SK-N-SH treated with all-trans-retinoic acid at 6 μM for 48 hours (cell line): ENCODE data around the gene ZNF490.

Source experiments
- ATAC-seq: fragments of 200-7000 bp; cut with Tn5 transposase; 3 replicates; pipeline ENCODE4 v1.9.1; 2020; ENCODE audit warnings: mild to moderate bottlenecking, moderate library complexity
- ARNTL ChIP-seq: fragments of 450-650 bp; formaldehyde crosslinking; IDR thresholded peaks from 2 replicates; pipeline ENCODE4 v1.5.0; 2020; ENCODE audit warnings: low read depth, mild to moderate bottlenecking, moderate library complexity, borderline replicate concordance
- BACH2 ChIP-seq: fragments of 250-450 bp; sonication (Bioruptor Pico); IDR thresholded peaks from 2 replicates; pipeline ENCODE4 v1.9.0; 2021; ENCODE audit warnings: mild to moderate bottlenecking, borderline replicate concordance
- CSDC2 ChIP-seq: fragments of 250-450 bp; sonication (Bioruptor Pico); IDR thresholded peaks from 2 replicates; pipeline ENCODE4 v1.5.0; 2020; ENCODE audit warnings: mild to moderate bottlenecking, moderate library complexity
- ESRRG ChIP-seq: fragments of 250-450 bp; sonication (Bioruptor Pico); IDR thresholded peaks from 2 replicates; pipeline ENCODE4 v1.6.1; 2021; ENCODE audit warnings: mild to moderate bottlenecking
- GLIS3 ChIP-seq: fragments of 250-450 bp; sonication (Bioruptor Pico); IDR thresholded peaks from 2 replicates; pipeline ENCODE4 v1.5.0; 2020; ENCODE audit warnings: mild to moderate bottlenecking, moderate library complexity
- ISL1 ChIP-seq: fragments of 250-450 bp; sonication (Bioruptor Pico); IDR thresholded peaks from 2 replicates; pipeline ENCODE4 v2.1.2; 2022; ENCODE audit warnings: mild to moderate bottlenecking, moderate library complexity
- OSR1 ChIP-seq: fragments of 250-450 bp; sonication (Bioruptor Pico); IDR thresholded peaks from 2 replicates; pipeline ENCODE4 v1.8.0; 2022; ENCODE audit warnings: moderate library complexity, mild to moderate bottlenecking, inconsistent platforms
- PPARA ChIP-seq: fragments of 250-450 bp; sonication (Bioruptor Pico); IDR thresholded peaks from 2 replicates; pipeline ENCODE4 v1.5.0; 2020; ENCODE audit warnings: mild to moderate bottlenecking, borderline replicate concordance
- RARB ChIP-seq: fragments of 250-450 bp; sonication (Bioruptor Pico); IDR thresholded peaks from 2 replicates; pipeline ENCODE4 v1.8.0; 2021; ENCODE audit warnings: mild to moderate bottlenecking, moderate library complexity
- SNAI2 ChIP-seq: fragments of 250-450 bp; sonication (Bioruptor Pico); IDR thresholded peaks from 2 replicates; pipeline ENCODE4 v1.5.0; 2020; ENCODE audit warnings: mild to moderate bottlenecking, moderate library complexity
- TCF4 ChIP-seq: fragments of 250-450 bp; sonication (Bioruptor Pico); IDR thresholded peaks from 2 replicates; pipeline ENCODE4 v1.8.0; 2021; ENCODE audit warnings: mild to moderate bottlenecking, moderate library complexity, borderline replicate concordance
- TOX ChIP-seq: fragments of 250-450 bp; sonication (Bioruptor Pico); IDR thresholded peaks from 2 replicates; pipeline ENCODE4 v1.8.0; 2021; ENCODE audit warnings: mild to moderate bottlenecking, moderate library complexity, borderline replicate concordance
- ZC3H10 ChIP-seq: fragments of 250-450 bp; sonication (Bioruptor Pico); IDR thresholded peaks from 2 replicates; pipeline ENCODE4 v1.5.1; 2021; ENCODE audit warnings: mild to moderate bottlenecking, moderate library complexity
- ZNF565 ChIP-seq: fragments of 450-650 bp; formaldehyde crosslinking; conservative IDR thresholded peaks from 2 replicates; pipeline ENCODE4 v1.5.0; 2020; ENCODE audit warnings: low read depth, mild to moderate bottlenecking, moderate library complexity
- ZNF70 ChIP-seq: fragments of 450-650 bp; formaldehyde crosslinking; IDR thresholded peaks from 2 replicates; pipeline ENCODE4 v1.5.0; 2020; ENCODE audit warnings: mild to moderate bottlenecking, moderate library complexity
- ZNF8 ChIP-seq: fragments of 450-650 bp; formaldehyde crosslinking; IDR thresholded peaks from 2 replicates; pipeline ENCODE4 v1.5.0; 2020; ENCODE audit warnings: mild to moderate bottlenecking, moderate library complexity
- TF ChIP-seq, protein P1 (sequence below): fragments of 250-450 bp; sonication (Bioruptor Pico); IDR thresholded peaks from 2 replicates; pipeline ENCODE4 v1.5.0; 2020; ENCODE audit warnings: mild to moderate bottlenecking, moderate library complexity
- TF ChIP-seq, protein P2 (sequence below): fragments of 250-450 bp; sonication (Bioruptor Pico); IDR thresholded peaks from 2 replicates; pipeline ENCODE4 v1.5.1; 2020; ENCODE audit warnings: low read depth, mild to moderate bottlenecking, moderate library complexity
- TF ChIP-seq, protein P3 (sequence below): fragments of 250-450 bp; sonication (Bioruptor Pico); IDR thresholded peaks from 2 replicates; pipeline ENCODE4 v1.8.0; 2020; ENCODE audit warnings: mild to moderate bottlenecking, moderate library complexity, borderline replicate concordance
- TF ChIP-seq, protein P4 (sequence below): fragments of 250-450 bp; sonication (Bioruptor Pico); IDR thresholded peaks from 2 replicates; pipeline ENCODE4 v1.5.1; 2021; ENCODE audit warnings: mild to moderate bottlenecking, moderate library complexity
- TF ChIP-seq, protein P5 (sequence below): fragments of 250-450 bp; sonication (Bioruptor Pico); IDR thresholded peaks from 2 replicates; pipeline ENCODE4 v1.8.0; 2021; ENCODE audit warnings: low read depth, mild to moderate bottlenecking, moderate library complexity, borderline replicate concordance

Gene ZNF490

DNA sequence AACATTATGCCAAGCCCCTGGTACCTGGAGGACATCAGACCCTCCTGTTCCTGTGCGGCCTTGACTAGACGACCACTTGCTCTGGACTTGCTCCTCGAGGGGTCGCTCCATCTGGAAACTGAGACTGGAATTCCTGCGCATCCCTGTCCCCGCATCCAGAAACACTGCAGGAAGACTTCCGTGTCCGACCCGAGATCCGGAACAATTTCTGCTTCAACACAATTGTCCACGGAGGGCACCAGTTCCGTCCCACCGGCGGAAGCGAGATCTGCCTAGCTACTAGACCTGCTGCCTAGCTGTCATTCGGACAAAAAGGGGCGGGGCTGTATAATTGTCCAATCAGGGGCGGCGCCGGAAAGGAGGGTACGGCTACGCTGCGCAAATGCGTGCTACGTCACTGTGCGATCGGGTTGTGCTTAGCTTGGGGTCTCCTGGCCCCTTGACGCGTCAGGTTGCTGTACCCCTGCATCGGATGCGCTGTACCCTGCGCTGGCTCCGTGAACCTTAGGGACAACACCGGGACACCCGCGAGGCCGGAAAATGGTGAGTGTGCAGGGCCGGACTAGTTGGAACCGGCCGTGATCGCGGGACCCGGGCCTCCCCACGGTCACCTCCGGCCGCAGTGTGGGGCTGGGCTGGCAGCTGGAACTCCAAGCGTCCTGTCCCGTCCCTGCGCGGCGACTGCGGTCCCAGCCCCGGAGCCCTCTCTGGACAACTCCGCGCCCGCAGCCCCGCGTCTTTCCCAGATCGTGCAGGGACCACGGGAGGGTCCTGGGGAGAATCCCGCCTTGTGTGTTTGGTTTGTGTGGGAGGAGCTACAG is at the start of gene ZNF490, which contains the start of gene ZNF791:
TSS of gene ZNF490 (minus strand) at position 274 of the 821 bp plus-strand sequence. CDS start at position 141, 133 bp downstream.
TSS of gene ZNF791 (plus strand) at position 381 of the 821 bp plus-strand sequence. CDS start at position 541, 160 bp downstream.
- ATAC-seq: peak; percentile 98
- TF ChIP-seq, protein P1, sequence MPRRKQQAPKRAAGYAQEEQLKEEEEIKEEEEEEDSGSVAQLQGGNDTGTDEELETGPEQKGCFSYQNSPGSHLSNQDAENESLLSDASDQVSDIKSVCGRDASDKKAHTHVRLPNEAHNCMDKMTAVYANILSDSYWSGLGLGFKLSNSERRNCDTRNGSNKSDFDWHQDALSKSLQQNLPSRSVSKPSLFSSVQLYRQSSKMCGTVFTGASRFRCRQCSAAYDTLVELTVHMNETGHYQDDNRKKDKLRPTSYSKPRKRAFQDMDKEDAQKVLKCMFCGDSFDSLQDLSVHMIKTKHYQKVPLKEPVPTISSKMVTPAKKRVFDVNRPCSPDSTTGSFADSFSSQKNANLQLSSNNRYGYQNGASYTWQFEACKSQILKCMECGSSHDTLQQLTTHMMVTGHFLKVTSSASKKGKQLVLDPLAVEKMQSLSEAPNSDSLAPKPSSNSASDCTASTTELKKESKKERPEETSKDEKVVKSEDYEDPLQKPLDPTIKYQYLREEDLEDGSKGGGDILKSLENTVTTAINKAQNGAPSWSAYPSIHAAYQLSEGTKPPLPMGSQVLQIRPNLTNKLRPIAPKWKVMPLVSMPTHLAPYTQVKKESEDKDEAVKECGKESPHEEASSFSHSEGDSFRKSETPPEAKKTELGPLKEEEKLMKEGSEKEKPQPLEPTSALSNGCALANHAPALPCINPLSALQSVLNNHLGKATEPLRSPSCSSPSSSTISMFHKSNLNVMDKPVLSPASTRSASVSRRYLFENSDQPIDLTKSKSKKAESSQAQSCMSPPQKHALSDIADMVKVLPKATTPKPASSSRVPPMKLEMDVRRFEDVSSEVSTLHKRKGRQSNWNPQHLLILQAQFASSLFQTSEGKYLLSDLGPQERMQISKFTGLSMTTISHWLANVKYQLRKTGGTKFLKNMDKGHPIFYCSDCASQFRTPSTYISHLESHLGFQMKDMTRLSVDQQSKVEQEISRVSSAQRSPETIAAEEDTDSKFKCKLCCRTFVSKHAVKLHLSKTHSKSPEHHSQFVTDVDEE (CRISPR knock-in tag): no peak
- TF ChIP-seq ISL1 (CRISPR knock-in tag) (no peak), ARNTL (CRISPR knock-in tag) (no peak), TCF4 (CRISPR knock-in tag) (no peak), ZNF565 (CRISPR knock-in tag) (no peak), PPARA (CRISPR knock-in tag) (no peak), OSR1 (CRISPR knock-in tag) (no peak), ESRRG (CRISPR knock-in tag) (no peak), BACH2 (no peak), ZC3H10 (CRISPR knock-in tag) (no peak), ZNF70 (CRISPR knock-in tag) (no peak)
- TF ChIP-seq, protein P2, sequence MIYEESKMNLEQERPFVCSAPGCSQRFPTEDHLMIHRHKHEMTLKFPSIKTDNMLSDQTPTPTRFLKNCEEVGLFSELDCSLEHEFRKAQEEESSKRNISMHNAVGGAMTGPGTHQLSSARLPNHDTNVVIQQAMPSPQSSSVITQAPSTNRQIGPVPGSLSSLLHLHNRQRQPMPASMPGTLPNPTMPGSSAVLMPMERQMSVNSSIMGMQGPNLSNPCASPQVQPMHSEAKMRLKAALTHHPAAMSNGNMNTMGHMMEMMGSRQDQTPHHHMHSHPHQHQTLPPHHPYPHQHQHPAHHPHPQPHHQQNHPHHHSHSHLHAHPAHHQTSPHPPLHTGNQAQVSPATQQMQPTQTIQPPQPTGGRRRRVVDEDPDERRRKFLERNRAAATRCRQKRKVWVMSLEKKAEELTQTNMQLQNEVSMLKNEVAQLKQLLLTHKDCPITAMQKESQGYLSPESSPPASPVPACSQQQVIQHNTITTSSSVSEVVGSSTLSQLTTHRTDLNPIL (CRISPR knock-in tag): no peak

DNA sequence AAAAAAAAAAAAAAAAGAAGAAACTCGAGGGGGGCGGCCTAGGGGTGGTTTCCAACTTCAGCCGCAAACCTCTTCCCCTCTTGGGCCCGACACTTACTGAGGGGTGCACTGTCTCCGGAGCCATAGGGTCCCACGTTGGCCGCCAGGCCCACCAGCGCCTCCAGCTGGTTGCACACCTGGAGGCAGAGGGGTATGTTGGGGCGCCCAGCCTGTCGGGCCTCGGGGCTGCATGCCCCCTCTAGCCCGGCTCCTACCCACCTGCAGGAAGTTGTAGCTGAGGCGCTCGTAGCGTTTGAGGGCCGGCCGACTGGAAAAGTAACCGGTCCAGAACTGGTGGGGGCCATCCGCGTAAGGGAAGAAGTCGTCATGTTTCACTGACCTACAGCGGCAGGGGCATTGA is 47.4 kb upstream of the ZNF490 start:
- TF ChIP-seq, protein P3, sequence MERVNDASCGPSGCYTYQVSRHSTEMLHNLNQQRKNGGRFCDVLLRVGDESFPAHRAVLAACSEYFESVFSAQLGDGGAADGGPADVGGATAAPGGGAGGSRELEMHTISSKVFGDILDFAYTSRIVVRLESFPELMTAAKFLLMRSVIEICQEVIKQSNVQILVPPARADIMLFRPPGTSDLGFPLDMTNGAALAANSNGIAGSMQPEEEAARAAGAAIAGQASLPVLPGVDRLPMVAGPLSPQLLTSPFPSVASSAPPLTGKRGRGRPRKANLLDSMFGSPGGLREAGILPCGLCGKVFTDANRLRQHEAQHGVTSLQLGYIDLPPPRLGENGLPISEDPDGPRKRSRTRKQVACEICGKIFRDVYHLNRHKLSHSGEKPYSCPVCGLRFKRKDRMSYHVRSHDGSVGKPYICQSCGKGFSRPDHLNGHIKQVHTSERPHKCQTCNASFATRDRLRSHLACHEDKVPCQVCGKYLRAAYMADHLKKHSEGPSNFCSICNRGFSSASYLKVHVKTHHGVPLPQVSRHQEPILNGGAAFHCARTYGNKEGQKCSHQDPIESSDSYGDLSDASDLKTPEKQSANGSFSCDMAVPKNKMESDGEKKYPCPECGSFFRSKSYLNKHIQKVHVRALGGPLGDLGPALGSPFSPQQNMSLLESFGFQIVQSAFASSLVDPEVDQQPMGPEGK (CRISPR knock-in tag): no peak
- TF ChIP-seq, protein P4, sequence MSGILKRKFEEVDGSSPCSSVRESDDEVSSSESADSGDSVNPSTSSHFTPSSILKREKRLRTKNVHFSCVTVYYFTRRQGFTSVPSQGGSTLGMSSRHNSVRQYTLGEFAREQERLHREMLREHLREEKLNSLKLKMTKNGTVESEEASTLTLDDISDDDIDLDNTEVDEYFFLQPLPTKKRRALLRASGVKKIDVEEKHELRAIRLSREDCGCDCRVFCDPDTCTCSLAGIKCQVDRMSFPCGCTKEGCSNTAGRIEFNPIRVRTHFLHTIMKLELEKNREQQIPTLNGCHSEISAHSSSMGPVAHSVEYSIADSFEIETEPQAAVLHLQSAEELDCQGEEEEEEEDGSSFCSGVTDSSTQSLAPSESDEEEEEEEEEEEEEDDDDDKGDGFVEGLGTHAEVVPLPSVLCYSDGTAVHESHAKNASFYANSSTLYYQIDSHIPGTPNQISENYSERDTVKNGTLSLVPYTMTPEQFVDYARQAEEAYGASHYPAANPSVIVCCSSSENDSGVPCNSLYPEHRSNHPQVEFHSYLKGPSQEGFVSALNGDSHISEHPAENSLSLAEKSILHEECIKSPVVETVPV (CRISPR knock-in tag): no peak
- TF ChIP-seq ZNF70 (CRISPR knock-in tag) (no peak), ZNF8 (no peak), RARB (CRISPR knock-in tag) (no peak), TOX (CRISPR knock-in tag) (no peak), OSR1 (CRISPR knock-in tag) (no peak), PPARA (CRISPR knock-in tag) (no peak), ESRRG (CRISPR knock-in tag) (no peak), TCF4 (CRISPR knock-in tag) (no peak), SNAI2 (no peak), ZC3H10 (CRISPR knock-in tag) (no peak), GLIS3 (CRISPR knock-in tag) (no peak), ISL1 (CRISPR knock-in tag) (no peak), CSDC2 (CRISPR knock-in tag) (no peak), BACH2 (no peak)
- TF ChIP-seq, protein P1 (CRISPR knock-in tag): no peak
- TF ChIP-seq, protein P5, sequence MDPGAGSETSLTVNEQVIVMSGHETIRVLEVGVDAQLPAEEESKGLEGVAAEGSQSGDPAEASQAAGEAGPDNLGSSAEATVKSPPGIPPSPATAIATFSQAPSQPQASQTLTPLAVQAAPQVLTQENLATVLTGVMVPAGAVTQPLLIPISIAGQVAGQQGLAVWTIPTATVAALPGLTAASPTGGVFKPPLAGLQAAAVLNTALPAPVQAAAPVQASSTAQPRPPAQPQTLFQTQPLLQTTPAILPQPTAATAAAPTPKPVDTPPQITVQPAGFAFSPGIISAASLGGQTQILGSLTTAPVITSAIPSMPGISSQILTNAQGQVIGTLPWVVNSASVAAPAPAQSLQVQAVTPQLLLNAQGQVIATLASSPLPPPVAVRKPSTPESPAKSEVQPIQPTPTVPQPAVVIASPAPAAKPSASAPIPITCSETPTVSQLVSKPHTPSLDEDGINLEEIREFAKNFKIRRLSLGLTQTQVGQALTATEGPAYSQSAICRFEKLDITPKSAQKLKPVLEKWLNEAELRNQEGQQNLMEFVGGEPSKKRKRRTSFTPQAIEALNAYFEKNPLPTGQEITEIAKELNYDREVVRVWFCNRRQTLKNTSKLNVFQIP (CRISPR knock-in tag): no peak
- no peak for ATAC-seq
